SK-N-SH (cell line): ENCODE measurements around the gene RRP8. TPM values are rescaled to one million over a fixed set of nuclear protein-coding genes. Genes with fewer than 3 reads are reported as not detected.

Source experiments
- CTCF ChIA-PET: fragments of 300-600, 350-600 bp; formaldehyde crosslinking; extraction: SDS; loops from one replicate; lab custom pipeline; 2021; lab: Yijun Ruan, JAX
- POLR2A ChIA-PET: fragments of 350-600 bp; sonication (Branson Sonifier 250); formaldehyde crosslinking; extraction: SDS; loops from one replicate; lab custom pipeline; 2020; ENCODE audit warnings: antibody characterized with exemption, inconsistent platforms; lab: Yijun Ruan, JAX
- DNase-seq: peaks from one replicate; pipeline ENCODE4 v3.0.0; 2012
- H2AFZ ChIP-seq: fragments of 200-600 bp; sonication (generic); 2 replicates; pipeline ENCODE4 v1.8.1; 2016; ENCODE audit warnings: antibody characterized with exemption, mild to moderate bottlenecking, low read depth
- H3F3A ChIP-seq: fragments of 200-600 bp; sonication (generic); replicated peaks from 2 replicates; pipeline ENCODE3; 2016; ENCODE audit warnings: antibody characterized with exemption, mild to moderate bottlenecking; ENCODE audit not compliant: insufficient read depth
- H3K27ac ChIP-seq, 2 experiments: fragments of 200-500 bp in 1 of 2; fragments of 200-600 bp in 1 of 2; sonication (Bioruptor generic) in 1 of 2; sonication (generic), shearing (Covaris generic) in 1 of 2; 2 replicates each; pipeline versions ENCODE4 v1.5.1 to v1.6.1; 2014 to 2016; ENCODE audit warnings: low read depth in 2 of 2, inconsistent platforms in 1 of 2, low read length in 1 of 2, mild to moderate bottlenecking in 1 of 2, mixed read lengths in 1 of 2
- H3K27me3 ChIP-seq: fragments of 200-600 bp; sonication (generic), shearing (Covaris generic); 2 replicates; pipeline ENCODE4 v1.6.1; 2016; ENCODE audit warnings: mixed run types; ENCODE audit not compliant: insufficient read depth
- H3K36me3 ChIP-seq, 2 experiments: fragments of 200-500 bp in 1 of 2; fragments of 200-600 bp in 1 of 2; sonication (Bioruptor generic) in 1 of 2; sonication (generic) in 1 of 2; replicated peaks in 1 of 2; 2 replicates each; pipeline versions ENCODE3 to v1.5.1; 2014 to 2016; ENCODE audit warnings: low read length in 1 of 2, mild to moderate bottlenecking in 1 of 2; ENCODE audit not compliant: insufficient read depth in 2 of 2, control insufficient read depth in 1 of 2
- H3K4me1 ChIP-seq, 2 experiments: fragments of 200-500 bp in 1 of 2; fragments of 200-600 bp in 1 of 2; sonication (Bioruptor generic) in 1 of 2; sonication (generic), shearing (Covaris generic) in 1 of 2; 2 replicates each; pipeline versions ENCODE4 v1.5.1 to v1.6.1; 2014 to 2016; ENCODE audit warnings: low read depth in 1 of 2, low read length in 1 of 2, mixed run types in 1 of 2; ENCODE audit not compliant: insufficient read depth in 2 of 2, control insufficient read depth in 1 of 2
- H3K4me2 ChIP-seq: fragments of 200-600 bp; sonication (generic), shearing (Covaris generic); 2 replicates; pipeline ENCODE4 v1.6.1; 2017; ENCODE audit warnings: mixed run types
- H3K4me3 ChIP-seq, 2 experiments: fragments of 200-500 bp in 1 of 2; fragments of 200-600 bp in 1 of 2; sonication (Bioruptor generic) in 1 of 2; sonication (generic), shearing (Covaris generic) in 1 of 2; 2 replicates each; pipeline versions ENCODE4 v1.5.1 to v1.8.1; 2014 to 2016; ENCODE audit warnings: low read depth in 2 of 2, inconsistent platforms in 1 of 2, low read length in 1 of 2, mild to moderate bottlenecking in 1 of 2, mixed read lengths in 1 of 2, moderate library complexity in 1 of 2
- H3K79me2 ChIP-seq: fragments of 200-600 bp; sonication (generic); 2 replicates; pipeline ENCODE4 v1.8.1; 2017; ENCODE audit warnings: mild to moderate bottlenecking; ENCODE audit not compliant: insufficient read depth
- H3K9ac ChIP-seq: fragments of 200-600 bp; sonication (generic); 2 replicates; pipeline ENCODE4 v1.6.1; 2017; ENCODE audit warnings: mixed run types
- H3K9me2 ChIP-seq: fragments of 200-600 bp; sonication (generic); 2 replicates; pipeline ENCODE4 v1.6.1; 2017; ENCODE audit warnings: mixed run types
- H3K9me3 ChIP-seq: fragments of 200-600 bp; sonication (generic); 2 replicates; pipeline ENCODE4 v1.6.1; 2017; ENCODE audit warnings: mixed run types, mild to moderate bottlenecking, moderate library complexity
- H4K20me1 ChIP-seq: fragments of 200-600 bp; sonication (generic); 2 replicates; pipeline ENCODE4 v1.6.1; 2017; ENCODE audit warnings: mild to moderate bottlenecking, mixed run types; ENCODE audit not compliant: insufficient read depth
- CHD2 ChIP-seq: fragments of 150-350 bp; IDR thresholded peaks from 2 replicates; pipeline ENCODE4 v1.6.1; 2018; ENCODE audit warnings: low read length; ENCODE audit not compliant: partially characterized antibody
- ELF1 ChIP-seq: IDR thresholded peaks from 2 replicates; pipeline ENCODE4 v1.4.0; 2012
- EZH2phosphoT487 ChIP-seq: fragments of 200-600 bp; sonication (generic); IDR thresholded peaks from 2 replicates; pipeline ENCODE4 v1.6.1; 2017; ENCODE audit warnings: low read depth, mixed run types, mild to moderate bottlenecking, antibody characterized with exemption, moderate library complexity, borderline replicate concordance
- FOSL2 ChIP-seq: IDR thresholded peaks from 2 replicates; pipeline ENCODE4 v1.4.0; 2012; ENCODE audit warnings: low read depth, mild to moderate bottlenecking, moderate library complexity, borderline replicate concordance
- JUND ChIP-seq: IDR thresholded peaks from 2 replicates; pipeline ENCODE4 v1.4.0; 2012
- MAX ChIP-seq: IDR thresholded peaks from 2 replicates; pipeline ENCODE4 v1.4.0; 2012; ENCODE audit warnings: low read depth
- NFIC ChIP-seq: IDR thresholded peaks from 2 replicates; pipeline ENCODE4 v1.4.0; 2012; ENCODE audit warnings: borderline replicate concordance
- REST ChIP-seq: IDR thresholded peaks from 2 replicates; pipeline ENCODE4 v1.6.1; 2012; ENCODE audit warnings: mild to moderate bottlenecking, low read depth, low read length, moderate library complexity
- RFX5 ChIP-seq: IDR thresholded peaks from 2 replicates; pipeline ENCODE4 v1.6.1; 2012; ENCODE audit warnings: mild to moderate bottlenecking, improper control_type of control experiment, low read length
- TCF12 ChIP-seq: IDR thresholded peaks from 2 replicates; pipeline ENCODE4 v1.4.0; 2012
- TEAD4 ChIP-seq: IDR thresholded peaks from 2 replicates; pipeline ENCODE4 v1.4.0; 2012; ENCODE audit warnings: mild to moderate bottlenecking, borderline replicate concordance; ENCODE audit not compliant: insufficient read depth
- USF1 ChIP-seq: IDR thresholded peaks from 2 replicates; pipeline ENCODE4 v1.4.0; 2012; ENCODE audit warnings: low read depth, borderline replicate concordance
- USF2 ChIP-seq: fragments of 150-350 bp; IDR thresholded peaks from 2 replicates; pipeline ENCODE4 v1.6.1; 2017; ENCODE audit warnings: antibody characterized with exemption, low read length, low read depth, borderline replicate concordance
- WGBS: methylation state at CpG from one replicate; pipeline ENCODE4 v1.1.6; 2017; ENCODE audit warnings: low lambda C conversion rate; 5-methylcytosine and 5-hydroxymethylcytosine counted together
- polyA plus RNA-seq, 3 experiments: library from polyadenylated mRNA; depleted of rRNA; stranded (reverse); fragments of >200 nt; gene quantifications; 2 replicates each; pipeline ENCODE4 v1.2.3, GENCODE V29; 2012

The RRP8 gene
- polyA plus RNA-seq, 1 of the 3 experiments (the other 2 are of a cell fraction), result 7.8 TPM

- Histone ChIP-seq H3K4me2 (no peak overlapping the region), H3K27me3 (no peaks in the 10 kb centered on the region), H3K4me3 (no peak overlapping the region), H3K9me3 (no peaks in the 10 kb centered on the region), H3K4me1 (peaks cover 17 to 24% of the 10 kb centered on the region in 2 experiments), H4K20me1 (no peaks in the 10 kb centered on the region; the same call in 1 of the 2 replicates), H3K9me2 (no peaks in the 10 kb centered on the region), H3F3A (peaks cover 16% of the 10 kb centered on the region), H3K27ac (peak overlapping the region in 1 of 2 experiments; percentile 31; a peak in 2 of 4 replicates), H3K79me2 (no peaks in the 10 kb centered on the region), H2AFZ (no peak overlapping the region), H3K36me3 (no peaks in the 10 kb centered on the region), H3K9ac (no peak overlapping the region)
- TF ChIP-seq EZH2phosphoT487, result no peak
- no peak for TF ChIP-seq CHD2
- TF ChIP-seq TCF12, result peak; percentile 43
- TF ChIP-seq MAX, result no peak
- peak; percentile 32; the same call in 1 of the 2 replicates for TF ChIP-seq TEAD4
- TF ChIP-seq NFIC, result peak; percentile 80
- peak; percentile 86 for TF ChIP-seq FOSL2
- peak; percentile 60 for TF ChIP-seq JUND
- TF ChIP-seq USF1, result no peak
- no peak for TF ChIP-seq ELF1
- TF ChIP-seq REST, result no peak
- POLR2A ChIA-PET, result no interaction called here
- no peak for DNase-seq
- CTCF ChIA-PET, result interaction anchor here (1.2 kb wide), 1 partner anchor 41 kb away, joined by 4 read pairs; no protein-coding TSS in a partner anchor
- 52% methylated on average over 2 of the region's 2 CpGs for WGBS
These were observed 31.2 kb downstream of the RRP8 start for GRCh38 chr11:6572215-6572614.

GRCh38 chr11:6571434-6572008, 31.9 kb downstream of the RRP8 start:
- CTCF ChIA-PET, result interaction anchor here (0.7 to 1.2 kb wide), 3 partner anchors 14 to 40 kb away, joined by 3 to 4 read pairs (median 3); no protein-coding TSS in a partner anchor
- Histone ChIP-seq H3K4me2 (no peak overlapping the region), H3K9me2 (no peaks in the 10 kb centered on the region), H3F3A (peaks cover 9% of the 10 kb centered on the region), H3K9ac (no peak overlapping the region), H3K27ac (peak overlapping the region in 1 of 2 experiments; percentile 31; a peak in 2 of 4 replicates), H3K4me3 (no peak overlapping the region), H3K9me3 (no peaks in the 10 kb centered on the region), H3K4me1 (peaks cover 10 to 17% of the 10 kb centered on the region in 2 experiments), H2AFZ (no peak overlapping the region), H3K36me3 (no peaks in the 10 kb centered on the region), H3K79me2 (no peaks in the 10 kb centered on the region), H4K20me1 (no peaks in the 10 kb centered on the region; the same call in 1 of the 2 replicates), H3K27me3 (no peaks in the 10 kb centered on the region)
- TF ChIP-seq EZH2phosphoT487, result no peak
- no peak for TF ChIP-seq ELF1
- no peak for TF ChIP-seq CHD2
- no peak for TF ChIP-seq USF2
- TF ChIP-seq RFX5, result no peak
- no peak for TF ChIP-seq MAX
- no peak for TF ChIP-seq REST
- DNase-seq, result no peak
- POLR2A ChIA-PET, result no interaction called here
- 93% methylated on average over 16 of the region's 22 CpGs for WGBS
